Tibial nerve (tissue), 4 donors: ENCODE measurements around the gene TPRX1.
"Not testable (repeated sequence)": the region's sequence is repeated elsewhere in the genome, so short reads cannot be mapped to it uniquely, and the experiment has no call there.

Source experiments
- CTCF ChIP-seq, 5 experiments: fragments of 200-600 bp in 3 of 5; fragments of 450-650 bp in 2 of 5; sonication (generic) in 3 of 5; IDR thresholded peaks; one replicate each; pipeline ENCODE4 v1.5.1; 2016 to 2019; ENCODE audit warnings: antibody characterized with exemption in 5 of 5, mild to moderate bottlenecking in 3 of 5, moderate library complexity in 2 of 5
- EP300 ChIP-seq, 2 donors: sonication (generic); formaldehyde crosslinking; IDR thresholded peaks; one replicate each; pipeline ENCODE4 v1.6.1; 2017; ENCODE audit warnings: antibody characterized with exemption in 2 of 2, mild to moderate bottlenecking in 1 of 2

- TF ChIP-seq EP300, CTCF (IDR thresholded peaks at IDR 0.05): not testable (repeated sequence)
Observed at GRCh38 chr19:47804451-47804850, at the start of gene TPRX1.
